HG03520 (cell line): ENCODE data around the gene DNAH5.

Experiments used
- ATAC-seq: cut with Tn5 transposase; IDR thresholded peaks from one replicate; pipeline ENCODE4 v1.9.1; 2021; ENCODE audit warnings: mild to moderate bottlenecking, moderate library complexity; ENCODE audit not compliant: unreplicated experiment

The DNAH5 gene

DNA sequence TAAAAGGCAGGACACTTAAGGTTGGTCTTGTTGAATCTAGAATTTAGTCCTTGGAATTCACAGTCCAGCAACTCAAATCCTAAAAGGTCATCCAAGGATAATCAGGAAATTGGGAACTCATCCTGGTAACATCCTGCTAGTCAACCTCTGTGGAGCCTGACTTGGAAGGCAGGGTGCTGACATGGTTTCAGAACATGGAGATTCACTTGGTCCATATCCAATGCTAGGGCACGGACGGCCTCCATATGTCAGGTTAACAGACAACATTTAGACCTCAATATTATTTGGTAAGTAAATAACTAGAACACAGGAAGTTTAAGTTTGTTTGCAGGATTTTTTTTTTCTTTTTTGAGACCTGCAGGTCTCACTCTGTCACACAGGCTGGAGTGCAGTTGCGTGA is 783 bp upstream of the DNAH5 start:
- no peak for ATAC-seq

DNA sequence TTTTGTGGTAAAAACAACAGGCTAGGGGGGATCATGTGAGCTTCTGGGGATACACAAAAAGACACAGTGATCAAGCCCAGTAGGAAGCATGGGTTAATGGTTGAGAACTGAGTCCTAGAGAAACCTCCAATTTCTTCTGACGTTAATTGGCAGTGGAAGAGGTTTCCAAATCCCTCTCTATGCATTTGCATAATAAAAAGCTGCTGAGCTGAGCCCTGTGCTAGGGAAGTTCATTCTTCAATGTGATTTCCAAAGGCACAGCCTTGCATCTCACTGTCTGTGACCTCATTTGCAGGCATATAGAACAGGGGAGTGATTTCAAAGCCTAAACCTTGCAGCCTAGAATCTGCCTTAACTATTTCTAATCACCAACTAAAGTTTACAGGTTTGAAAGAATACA is 812 bp downstream of the DNAH5 start:
- no peak for ATAC-seq

GRCh38 chr5:13941468-13941867 is 3.0 kb downstream of the DNAH5 start:
- no peak for ATAC-seq

GRCh38 chr5:13939638-13940037 is 4.8 kb downstream of the DNAH5 start:
- no peak for ATAC-seq

DNA sequence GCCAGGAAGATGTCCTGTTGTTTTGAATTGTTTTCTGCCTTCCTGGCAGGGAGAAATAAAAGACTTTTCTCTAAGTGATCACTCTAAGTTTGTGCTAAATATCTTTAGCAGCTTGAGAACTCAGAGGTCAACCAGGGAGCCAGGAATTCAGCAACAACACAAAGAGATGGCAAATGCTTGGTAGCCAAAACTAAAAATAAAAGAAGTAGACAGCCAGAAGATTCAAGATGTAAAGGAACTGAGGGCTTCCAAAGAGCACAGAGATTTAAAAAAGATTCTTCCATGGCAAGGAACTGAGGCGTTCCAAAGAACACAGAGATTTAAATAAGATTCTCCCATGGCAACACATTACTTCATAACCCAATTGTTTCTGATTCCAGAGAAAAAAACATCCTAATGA is 9.6 kb downstream of the DNAH5 start:
- ATAC-seq, result no peak

DNA sequence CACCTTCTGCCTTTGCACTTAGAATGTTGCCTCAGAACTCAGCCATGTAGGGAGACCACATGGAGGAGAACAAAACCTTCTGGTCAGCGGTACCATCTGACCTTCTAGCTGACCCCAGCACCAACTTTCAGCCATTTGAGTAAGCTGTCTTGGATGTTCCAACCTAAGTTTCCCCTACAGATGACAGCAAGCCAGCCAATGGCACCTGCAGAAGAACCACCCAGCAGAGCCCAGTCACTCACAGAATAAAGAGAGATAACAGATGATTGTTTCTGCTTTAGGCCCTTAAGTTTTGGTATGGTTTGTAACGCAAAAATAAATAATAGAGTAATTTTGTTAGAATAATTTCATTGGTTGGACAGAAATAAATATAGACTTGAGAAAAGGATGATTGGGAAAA is 10.4 kb downstream of the DNAH5 start:
- ATAC-seq, result no peak

DNA sequence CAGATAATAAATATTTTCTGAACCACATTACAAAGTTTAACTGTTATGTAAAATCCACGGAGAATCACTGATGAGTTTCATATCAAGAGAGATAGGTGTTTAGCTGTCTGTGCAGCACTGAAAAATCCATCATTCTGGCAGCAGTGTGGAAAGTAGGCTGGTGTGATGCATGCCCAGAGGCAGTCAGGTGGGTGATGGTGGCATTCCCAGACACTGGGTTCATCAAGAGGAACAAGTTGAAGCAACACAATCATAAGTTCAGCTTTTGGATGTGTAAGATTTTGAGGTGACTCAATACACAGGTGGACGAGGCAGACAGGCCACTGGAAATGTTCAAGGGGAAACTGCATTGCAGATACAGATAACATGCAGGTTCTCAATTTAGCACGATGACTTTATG is 11.9 kb downstream of the DNAH5 start:
- no peak for ATAC-seq

- ATAC-seq, result no peak
Observed at GRCh38 chr5:13932011-13932410, 12.5 kb downstream of the DNAH5 start.

DNA sequence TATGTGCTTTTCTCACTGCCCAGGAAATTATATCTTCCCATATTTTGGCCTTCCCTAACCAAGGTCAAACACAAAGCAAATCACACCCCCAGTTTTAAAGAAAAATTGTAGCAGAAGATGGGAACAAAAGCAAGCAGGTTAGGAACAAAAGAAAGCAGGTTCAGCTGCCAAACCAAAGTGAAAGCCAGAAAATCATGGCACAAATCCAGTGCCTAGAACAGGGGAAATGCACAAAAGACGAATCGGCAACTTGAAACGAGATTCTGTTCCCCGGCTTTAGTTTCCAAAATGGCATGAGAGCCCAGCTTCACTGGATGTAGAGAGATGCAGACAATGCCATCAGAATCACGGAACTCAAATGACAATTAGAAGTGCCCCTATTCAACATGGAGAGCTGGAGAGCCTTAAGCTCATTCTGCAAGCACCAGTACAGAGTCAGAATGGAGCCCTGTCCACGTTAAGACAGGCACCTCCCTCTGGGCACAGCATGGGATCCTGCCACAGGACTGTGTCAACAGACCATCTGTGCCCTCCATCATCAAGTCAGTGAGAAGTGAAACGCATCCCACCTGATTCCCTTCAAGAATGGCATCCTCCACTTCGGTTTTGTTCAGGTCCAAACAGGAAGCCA is 13.8 kb downstream of the DNAH5 start:
- no peak for ATAC-seq

DNA sequence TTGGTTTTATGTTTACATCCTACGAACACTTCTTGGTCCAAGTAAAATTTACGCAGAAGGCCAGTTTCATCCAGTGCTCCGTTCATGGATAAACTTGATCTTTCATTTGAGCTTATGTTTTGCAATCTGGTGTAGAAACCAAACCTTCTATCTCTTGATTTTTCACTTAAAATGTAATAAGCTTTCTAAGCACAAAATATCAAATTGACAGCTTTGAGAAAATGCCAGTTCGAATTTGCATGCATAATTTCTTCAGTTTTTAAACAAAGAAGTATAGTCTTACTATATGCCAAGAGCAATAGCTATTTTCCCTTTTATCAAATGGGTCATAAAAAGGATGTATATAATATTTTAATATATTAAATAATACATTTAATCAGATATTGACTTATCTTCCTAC is 17.8 kb downstream of the DNAH5 start:
- no peak for ATAC-seq

GRCh38 chr5:13921578-13921977 is 22.9 kb downstream of the DNAH5 start:
- ATAC-seq, result no peak

GRCh38 chr5:13919786-13920185 is 24.7 kb downstream of the DNAH5 start:
- no peak for ATAC-seq

DNA sequence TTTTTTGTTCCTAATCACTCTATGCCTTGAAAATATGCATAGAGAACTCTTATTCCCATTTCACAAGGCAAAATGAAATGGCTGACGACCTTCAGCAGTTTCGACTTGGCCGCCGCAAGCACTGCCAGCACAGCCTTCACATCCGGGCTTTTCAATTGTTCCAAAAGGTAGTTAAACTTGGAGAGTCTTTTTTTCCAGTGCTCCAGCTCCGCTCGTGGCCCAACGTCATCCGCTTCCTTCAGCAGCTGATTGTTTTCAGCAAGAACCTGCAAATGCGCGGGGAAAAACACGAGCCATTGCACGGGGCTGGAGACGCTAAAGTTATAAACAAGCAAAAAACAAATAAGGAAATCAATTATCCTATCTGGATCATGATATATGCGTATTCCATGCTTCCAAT is 25.4 kb downstream of the DNAH5 start:
- ATAC-seq, result no peak

GRCh38 chr5:13917061-13917460 is 27.4 kb downstream of the DNAH5 start:
- ATAC-seq, result no peak

GRCh38 chr5:13913962-13914361 is 30.5 kb downstream of the DNAH5 start:
- ATAC-seq, result no peak

DNA sequence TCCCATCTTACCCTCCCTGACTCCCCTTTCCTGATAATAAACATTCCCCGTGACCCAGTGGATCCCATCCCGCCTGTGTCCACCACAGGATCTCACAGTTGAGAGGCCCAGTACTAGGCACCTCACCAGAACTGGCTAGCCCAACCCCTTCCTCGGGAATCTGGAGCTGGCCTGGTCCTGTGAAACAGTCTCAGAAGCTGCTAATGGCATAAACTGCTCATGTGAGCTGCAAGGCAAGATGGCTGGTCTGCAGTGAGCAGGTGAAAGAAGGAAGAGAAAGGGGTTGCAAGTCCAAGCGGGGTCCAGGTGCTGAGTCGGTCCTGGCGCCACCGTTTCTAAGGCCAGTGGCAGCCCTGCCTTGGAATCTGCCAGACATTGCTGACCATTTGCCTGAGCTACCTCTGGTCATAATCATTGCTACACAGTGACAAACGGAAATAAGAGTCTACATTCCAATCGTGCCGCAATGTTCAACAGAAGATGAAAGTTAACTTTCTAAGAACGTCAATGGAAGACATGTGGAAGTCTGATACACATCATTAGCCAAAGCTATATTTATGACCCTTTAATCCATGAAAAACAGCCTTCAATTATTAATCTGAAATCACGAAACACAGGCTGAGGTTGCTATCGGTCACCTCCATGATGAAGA is 33.7 kb downstream of the DNAH5 start:
- no peak for ATAC-seq

- no peak for ATAC-seq
Observed at GRCh38 chr5:13910201-13910600, 34.3 kb downstream of the DNAH5 start.

GRCh38 chr5:13909271-13909670 is 35.2 kb downstream of the DNAH5 start:
- ATAC-seq, result no peak

DNA sequence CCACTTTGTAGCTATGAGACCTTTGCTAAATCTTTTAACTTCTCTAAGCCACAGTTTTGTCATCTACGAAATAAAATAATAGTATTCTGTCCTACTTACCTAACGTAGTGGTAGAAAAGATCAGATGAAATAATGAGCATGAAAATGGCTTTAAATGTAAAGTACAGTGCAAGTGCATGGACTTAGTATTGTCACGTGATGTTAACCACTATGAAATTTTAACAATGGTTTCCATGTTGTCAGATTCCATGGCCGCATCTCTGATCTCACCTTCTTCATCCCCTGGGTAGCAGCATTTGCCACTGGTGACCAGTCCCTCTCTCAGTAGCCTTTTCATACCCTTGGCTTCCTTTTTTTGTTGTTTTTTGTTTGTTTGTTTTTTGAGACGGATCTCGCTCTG is 45.9 kb downstream of the DNAH5 start:
- ATAC-seq, result no peak

- ATAC-seq, result no peak
Observed at GRCh38 chr5:13878357-13878756, 66.1 kb downstream of the DNAH5 start.

DNA sequence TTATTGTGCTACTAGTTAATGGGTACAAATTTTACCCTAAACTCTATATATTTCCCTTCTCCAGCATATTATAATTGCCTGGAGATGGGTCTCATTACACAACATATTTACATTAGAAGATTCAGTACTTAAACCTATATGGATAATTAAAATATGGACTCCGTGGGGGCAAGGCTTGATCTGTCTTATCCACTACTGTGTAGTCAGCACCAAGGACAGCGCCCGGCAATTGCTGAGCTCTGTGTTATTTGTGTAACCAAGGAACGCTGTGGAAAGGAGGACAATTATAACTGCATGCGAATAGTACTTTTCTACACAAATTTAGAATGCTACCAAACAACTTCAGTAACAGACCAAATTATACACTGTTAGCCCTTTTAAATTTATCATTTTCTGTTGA is 77.7 kb downstream of the DNAH5 start:
- ATAC-seq, result no peak

DNA sequence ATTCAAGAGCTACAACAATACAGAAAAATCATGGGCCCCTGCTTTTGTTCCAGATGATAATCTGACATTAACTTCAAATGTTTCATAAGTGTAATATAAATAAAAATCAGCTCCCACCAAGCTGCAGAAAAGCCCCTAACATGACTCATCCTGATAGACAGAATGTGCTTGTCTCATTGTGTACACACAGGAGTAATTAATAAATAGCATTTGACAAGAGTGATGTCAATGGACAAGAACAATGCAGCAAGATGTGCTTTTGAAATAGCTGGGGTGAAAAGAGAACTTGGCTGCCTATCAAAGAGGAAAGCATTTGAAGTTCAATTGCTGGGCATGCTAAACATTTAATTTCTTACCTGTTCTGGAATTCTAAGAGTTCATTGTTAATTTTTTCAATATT is 79.2 kb downstream of the DNAH5 start:
- no peak for ATAC-seq

GRCh38 chr5:13860146-13860545 is 84.3 kb downstream of the DNAH5 start:
- ATAC-seq, result no peak
